Measurements from ENCODE around the gene BRAP. TPM values are rescaled to one million over a fixed set of nuclear protein-coding genes. Genes with fewer than 3 reads are reported as not detected.
"Not testable (repeated sequence)": the region's sequence is repeated elsewhere in the genome, so short reads cannot be mapped to it uniquely, and the experiment has no call there.

BRAP gene, protein sequence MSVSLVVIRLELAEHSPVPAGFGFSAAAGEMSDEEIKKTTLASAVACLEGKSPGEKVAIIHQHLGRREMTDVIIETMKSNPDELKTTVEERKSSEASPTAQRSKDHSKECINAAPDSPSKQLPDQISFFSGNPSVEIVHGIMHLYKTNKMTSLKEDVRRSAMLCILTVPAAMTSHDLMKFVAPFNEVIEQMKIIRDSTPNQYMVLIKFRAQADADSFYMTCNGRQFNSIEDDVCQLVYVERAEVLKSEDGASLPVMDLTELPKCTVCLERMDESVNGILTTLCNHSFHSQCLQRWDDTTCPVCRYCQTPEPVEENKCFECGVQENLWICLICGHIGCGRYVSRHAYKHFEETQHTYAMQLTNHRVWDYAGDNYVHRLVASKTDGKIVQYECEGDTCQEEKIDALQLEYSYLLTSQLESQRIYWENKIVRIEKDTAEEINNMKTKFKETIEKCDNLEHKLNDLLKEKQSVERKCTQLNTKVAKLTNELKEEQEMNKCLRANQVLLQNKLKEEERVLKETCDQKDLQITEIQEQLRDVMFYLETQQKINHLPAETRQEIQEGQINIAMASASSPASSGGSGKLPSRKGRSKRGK
- total RNA-seq: 15.6 and 16.9 TPM in 2 replicates

DNA sequence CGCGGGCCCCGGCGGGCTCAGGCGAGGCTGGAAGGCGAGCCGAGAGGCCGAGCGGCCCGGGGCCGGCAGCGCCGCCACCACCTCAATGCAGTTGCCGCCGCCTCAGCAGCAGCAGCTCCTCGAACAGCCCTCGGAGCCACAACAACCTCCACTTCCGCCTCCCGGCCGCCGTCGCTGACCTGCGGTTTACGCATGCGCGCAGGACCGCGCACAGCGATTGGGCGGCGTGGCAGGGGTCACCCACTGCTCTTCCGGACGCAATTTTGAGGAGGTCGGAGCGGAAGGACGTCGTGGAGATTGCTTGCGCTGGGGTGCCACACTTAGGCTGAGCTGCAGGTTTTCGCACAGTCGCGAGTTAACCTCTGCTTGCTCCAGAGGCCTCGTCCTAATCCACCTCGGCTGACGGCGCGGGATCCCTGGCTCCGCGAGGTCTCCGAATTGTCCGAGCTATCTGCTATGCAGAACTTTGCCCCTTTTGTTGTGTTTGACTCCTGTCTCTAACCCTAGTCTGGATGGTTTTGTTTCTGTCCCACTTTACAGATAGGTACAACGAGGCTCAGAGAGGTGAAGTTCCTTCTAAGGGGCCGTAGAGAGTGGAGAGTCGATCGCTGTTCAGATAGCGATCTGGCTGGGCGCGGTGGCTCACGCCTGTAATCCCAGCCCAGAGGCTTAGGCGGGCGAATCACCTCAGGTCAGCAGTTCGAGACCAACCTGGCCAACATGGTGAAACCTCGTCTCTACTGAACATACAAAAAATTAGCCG lies at the start of gene BRAP, which contains the start of gene ACAD10:
Gene BRAP (minus strand): TSS at position 146 of the 763 bp plus-strand sequence. CDS start 164 bp downstream, outside the sequence.
Gene ACAD10 (plus strand): TSS at position 243 of the 763 bp plus-strand sequence. CDS start 6,657 bp downstream, outside the sequence.
- peak; percentile 61 for DNase-seq (ENCODE audit: extremely low read depth, low read depth, low spot score)

DNA sequence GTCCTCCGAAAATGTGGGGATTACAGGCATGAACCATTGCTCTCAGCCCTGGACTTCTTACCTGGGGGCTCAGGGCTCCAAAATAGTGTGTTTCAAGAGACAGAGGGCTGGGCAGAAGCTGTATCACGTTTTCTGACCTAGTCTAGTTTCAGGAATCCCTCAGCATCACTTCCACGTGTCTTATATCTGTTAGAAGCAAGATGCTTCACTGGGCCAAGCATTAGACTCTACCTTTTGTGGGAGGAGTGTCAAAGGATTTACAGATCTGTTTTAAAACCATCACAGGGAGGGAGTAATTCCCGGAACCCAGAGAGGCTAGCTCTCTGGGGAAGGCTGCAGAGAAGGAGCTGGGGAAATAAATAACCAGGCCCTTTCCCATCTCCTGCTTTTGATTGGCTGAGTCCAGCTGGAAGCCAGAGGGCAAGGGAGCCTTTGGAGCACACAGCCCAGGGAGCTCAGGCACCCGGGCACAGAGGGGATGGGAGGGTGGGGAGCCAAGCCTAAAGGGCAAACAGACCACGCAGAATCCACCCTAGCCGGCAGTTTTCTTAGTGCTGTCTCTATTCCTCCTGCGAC lies 47.7 kb upstream of the BRAP start:
- no peak for DNase-seq (ENCODE audit: extremely low read depth, low read depth, low spot score)

GRCh38 chr12:111732786-111733185 lies 47.0 kb upstream of the BRAP start:
- DNase-seq (ENCODE audit: extremely low read depth, low read depth, low spot score): no peak

DNA sequence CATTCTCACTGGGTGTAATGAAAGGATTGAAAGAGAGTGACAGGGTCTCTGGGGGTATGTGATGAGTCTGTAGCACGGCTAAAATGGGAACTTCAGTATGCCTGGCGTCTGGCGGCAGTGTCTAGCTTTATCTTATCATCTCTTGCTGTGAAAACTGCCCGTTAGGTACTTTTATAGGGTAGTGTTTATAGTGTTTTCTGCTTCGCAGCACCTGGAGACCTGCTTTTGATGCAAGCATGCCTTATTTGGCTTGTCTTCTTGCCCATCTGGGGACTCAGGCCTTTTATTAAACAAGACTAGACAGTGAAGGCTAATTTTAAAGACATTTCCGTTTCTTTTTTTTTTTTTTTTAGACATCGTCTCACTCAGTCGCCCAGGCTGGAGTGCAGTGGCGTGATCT lies 44.7 kb upstream of the BRAP start:
- DNase-seq (ENCODE audit: extremely low read depth, low read depth, low spot score): no peak

DNA sequence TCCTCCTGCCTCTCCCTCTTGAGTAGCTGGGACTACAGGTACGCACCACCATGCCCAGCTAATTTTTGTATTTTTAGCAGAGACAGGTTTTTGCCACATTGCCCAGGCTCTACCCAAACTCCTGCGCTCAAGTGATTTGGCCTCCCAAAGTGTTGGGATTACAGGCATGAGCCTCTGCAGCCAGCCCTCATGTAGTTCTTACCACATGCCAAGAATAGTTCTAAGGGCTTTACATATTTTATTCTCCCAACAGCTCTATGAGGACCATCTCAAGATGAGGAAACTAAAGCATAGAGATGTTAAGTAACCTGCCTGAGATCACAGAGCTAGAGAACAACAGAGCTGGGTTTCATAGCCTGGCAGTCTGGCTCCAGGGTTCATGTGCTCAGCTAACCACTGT lies 43.0 kb upstream of the BRAP start:
- no peak for DNase-seq (ENCODE audit: extremely low read depth, low read depth, low spot score)

- DNase-seq (ENCODE audit: extremely low read depth, low read depth, low spot score): not testable (repeated sequence)
These were observed 38.0 kb upstream of the BRAP start for GRCh38 chr12:111723646-111724360.

DNA sequence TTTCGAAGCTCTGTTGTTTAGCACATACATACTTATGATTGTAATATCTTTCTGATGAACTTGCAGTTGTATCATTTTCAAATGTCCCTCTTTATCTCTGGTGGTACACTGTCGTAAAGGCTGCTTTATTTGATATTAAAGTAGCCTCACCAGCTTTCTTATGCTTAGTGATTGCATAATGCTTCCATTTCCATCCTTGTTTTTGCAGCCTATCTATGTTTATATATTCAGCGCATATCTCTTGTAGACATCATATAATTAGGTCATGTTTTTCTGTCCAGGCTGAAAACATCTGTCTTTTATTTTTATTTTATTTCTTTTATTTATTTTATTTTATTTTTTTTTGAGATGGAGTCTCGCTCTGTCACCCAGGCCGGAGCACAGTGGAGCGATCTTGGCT lies 34.7 kb upstream of the BRAP start:
- DNase-seq (ENCODE audit: extremely low read depth, low read depth, low spot score): no peak

DNA sequence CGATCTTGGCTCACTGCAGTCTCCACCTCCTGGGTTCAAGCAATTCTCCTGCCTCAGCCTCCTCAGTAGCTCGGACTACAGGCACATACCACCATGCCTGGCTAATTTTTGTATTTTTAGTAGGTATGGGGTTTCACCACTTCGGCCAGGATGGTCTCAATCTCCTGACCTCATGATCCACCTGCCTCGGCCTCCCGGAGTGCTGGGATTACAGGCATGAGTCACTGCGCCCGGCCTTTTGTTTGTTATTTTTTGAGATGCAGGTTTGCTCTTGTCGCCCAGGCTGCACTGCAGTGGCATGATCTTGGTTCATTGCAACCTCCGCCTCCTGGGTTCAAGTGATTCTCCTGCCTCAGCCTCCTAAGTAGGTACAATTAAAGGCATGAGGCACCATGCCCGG lies 33.6 kb upstream of the BRAP start:
- not testable (repeated sequence) for DNase-seq (ENCODE audit: extremely low read depth, low read depth, low spot score)

DNA sequence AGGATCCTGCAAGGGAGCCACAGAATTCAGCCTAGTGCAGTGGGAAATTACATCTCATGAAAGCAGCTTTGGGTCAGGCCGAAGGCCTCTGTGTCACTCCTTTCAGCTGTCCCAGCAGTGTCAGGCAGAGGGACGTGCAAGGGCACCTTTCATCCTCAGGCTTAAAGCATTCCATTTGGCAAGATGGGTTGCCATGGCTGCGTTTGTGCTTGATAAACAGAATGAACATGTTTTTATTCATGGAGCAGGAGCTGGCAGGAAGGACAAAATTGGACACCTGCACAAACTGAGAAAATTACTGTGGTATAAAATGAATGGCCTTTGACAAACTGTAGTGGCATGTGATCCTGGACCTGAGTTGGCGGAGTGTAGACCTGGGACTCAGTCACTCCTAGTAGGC lies 29.5 kb upstream of the BRAP start:
- DNase-seq (ENCODE audit: extremely low read depth, low read depth, low spot score): no peak

GRCh38 chr12:111706145-111706544 lies 20.4 kb upstream of the BRAP start:
- no peak for DNase-seq (ENCODE audit: extremely low read depth, low read depth, low spot score)

- DNase-seq (ENCODE audit: extremely low read depth, low read depth, low spot score): no peak
These were observed 19.9 kb upstream of the BRAP start for GRCh38 chr12:111705672-111706071.

- DNase-seq (ENCODE audit: extremely low read depth, low read depth, low spot score): no peak
These were observed 14.2 kb upstream of the BRAP start for GRCh38 chr12:111699962-111700361.

DNA sequence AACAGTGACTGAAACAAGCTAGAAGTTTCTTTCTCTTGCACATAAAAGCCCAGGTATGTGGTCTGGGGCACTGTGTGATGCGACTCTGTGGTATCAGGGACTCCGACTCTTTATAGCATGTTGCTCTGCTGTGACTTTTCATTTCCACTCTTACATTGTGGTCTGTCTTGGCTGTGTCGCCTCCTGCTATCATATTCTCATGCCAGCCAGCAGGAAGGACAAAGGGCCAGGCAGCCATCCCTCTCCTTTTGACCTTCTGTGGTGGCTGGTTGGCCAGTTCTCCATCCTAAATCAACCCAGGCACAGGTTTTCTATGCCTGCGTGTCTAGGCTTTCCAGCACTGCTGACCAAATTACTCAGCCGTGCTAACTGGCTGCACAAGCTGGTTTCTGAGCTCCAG lies 8.1 kb upstream of the BRAP start:
- no peak for DNase-seq (ENCODE audit: extremely low read depth, low read depth, low spot score)

DNA sequence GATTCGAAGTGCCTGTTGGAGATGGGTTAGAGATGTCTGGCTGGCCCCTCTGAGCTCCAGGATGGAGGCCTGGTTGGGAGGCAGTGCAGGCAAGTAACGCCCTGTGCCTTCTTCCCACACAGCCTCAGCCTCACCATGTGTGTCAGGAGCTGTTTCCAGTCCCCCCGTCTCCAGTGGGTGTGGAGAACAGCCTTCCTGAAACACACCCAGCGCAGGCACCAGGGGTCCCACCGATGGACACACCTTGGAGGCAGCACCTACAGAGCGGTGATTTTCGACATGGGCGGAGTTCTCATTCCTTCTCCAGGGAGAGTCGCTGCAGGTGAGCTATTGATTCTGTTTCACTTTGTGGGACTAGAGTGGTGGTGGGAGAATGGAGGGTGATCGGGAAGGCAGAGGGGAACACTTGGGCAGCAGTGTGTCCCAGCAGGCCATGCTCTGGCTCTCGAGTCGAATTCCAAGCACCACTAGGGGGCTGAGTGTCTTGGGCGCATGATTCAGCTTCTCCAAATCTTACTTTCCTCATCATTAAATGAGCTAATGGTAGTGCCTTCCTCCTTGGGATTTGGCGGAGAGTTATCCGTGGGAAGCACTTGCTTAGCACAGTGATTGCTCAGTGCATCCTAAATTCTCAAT lies 6.9 kb upstream of the BRAP start:
- DNase-seq (ENCODE audit: extremely low read depth, low read depth, low spot score): no peak

- DNase-seq (ENCODE audit: extremely low read depth, low read depth, low spot score): no peak
These were observed 5.5 kb upstream of the BRAP start for GRCh38 chr12:111691262-111691661.

DNA sequence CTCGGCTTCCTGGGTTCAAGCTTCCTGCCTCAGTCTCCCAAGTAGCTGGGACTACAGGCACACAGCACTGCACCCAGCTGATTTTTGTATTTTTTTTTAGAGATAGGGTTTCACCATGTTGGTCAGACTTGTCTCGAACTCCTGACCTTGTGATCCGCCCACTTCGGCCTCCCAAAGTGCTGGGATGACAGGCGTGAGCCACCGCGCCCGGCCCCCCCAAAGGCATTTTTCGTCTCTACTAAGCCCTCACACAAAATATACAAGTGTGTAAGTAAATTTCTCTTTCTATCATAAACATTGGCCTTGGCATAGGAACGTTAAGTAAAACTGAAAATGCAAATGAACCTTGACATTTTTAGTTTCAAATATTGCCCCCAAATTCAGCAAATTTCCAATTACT lies 2.2 kb upstream of the BRAP start:
- no peak for DNase-seq (ENCODE audit: extremely low read depth, low read depth, low spot score)

DNA sequence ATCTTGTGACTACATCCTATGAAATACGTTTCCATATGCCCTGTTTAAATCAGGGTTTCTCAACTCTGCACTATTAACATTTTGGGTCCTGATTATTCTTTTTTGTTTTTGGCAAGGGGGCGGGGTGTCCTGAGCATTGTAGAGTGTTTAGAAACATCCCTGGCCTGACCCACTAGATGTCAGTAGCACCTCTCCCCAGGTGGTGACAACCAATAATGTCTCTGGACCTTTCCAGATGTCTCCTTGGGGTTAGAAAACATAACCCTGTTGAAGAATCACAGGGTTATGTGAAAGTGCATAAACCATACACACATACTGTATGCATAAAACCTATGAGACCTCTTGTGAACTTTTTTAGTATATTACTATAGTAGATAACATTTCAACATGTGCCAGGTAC lies 1.5 kb upstream of the BRAP start:
- DNase-seq (ENCODE audit: extremely low read depth, low read depth, low spot score): no peak

- DNase-seq (ENCODE audit: extremely low read depth, low read depth, low spot score): no peak
These were observed 884 bp upstream of the BRAP start for GRCh38 chr12:111686574-111687105.

DNA sequence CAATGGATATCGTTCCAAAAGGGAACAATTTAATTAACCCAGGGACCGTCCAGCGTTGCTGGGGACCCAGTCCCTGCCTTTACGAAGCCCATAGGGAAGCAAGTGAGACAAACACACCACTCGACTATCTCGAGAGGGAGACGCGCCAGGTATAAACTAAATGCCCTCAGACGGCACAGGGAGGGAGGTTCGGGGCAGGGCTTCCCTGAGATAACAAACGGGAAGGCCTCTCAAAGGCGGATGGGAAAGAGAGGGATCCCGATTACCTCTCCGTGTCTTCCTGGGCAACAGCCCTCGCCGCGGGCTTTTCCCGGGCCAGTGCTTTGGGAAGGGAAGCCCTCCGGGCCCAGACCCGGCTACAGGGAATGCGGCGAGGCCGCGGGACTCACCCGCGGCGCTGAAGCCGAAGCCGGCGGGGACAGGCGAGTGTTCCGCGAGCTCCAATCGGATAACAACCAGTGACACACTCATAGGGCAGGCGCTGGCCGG lies 390 bp downstream of the BRAP start:
- DNase-seq (ENCODE audit: extremely low read depth, low read depth, low spot score): no peak
